MM.1S (cell line): ENCODE data around the gene GBA2.

Experiments used
- DNase-seq: peaks from one replicate; pipeline ENCODE4 v3.0.0-alpha.2; 2015
- H2AFZ ChIP-seq: fragments of 300-600 bp; sonication (generic); 2 replicates; pipeline ENCODE4 v1.6.0; 2016; ENCODE audit warnings: antibody characterized with exemption, low read length
- H3F3A ChIP-seq: fragments of 300-600 bp; sonication (generic); 2 replicates; pipeline ENCODE4 v1.6.1; 2016; ENCODE audit warnings: mild to moderate bottlenecking, antibody characterized with exemption, low read length, moderate library complexity, mixed read lengths; ENCODE audit not compliant: insufficient read depth
- H3K27ac ChIP-seq: fragments of 300-600 bp; sonication (generic); 2 replicates; pipeline ENCODE4 v1.5.1; 2016; ENCODE audit warnings: mild to moderate bottlenecking, low read length
- H3K27me3 ChIP-seq: fragments of 300-600 bp; sonication (generic); replicated peaks from 2 replicates; pipeline ENCODE4 v1.6.0; 2016; ENCODE audit warnings: low read length; ENCODE audit not compliant: insufficient read depth
- H3K36me3 ChIP-seq: fragments of 300-600 bp; sonication (generic); replicated peaks from 2 replicates; pipeline ENCODE4 v1.6.1; 2016; ENCODE audit warnings: mild to moderate bottlenecking, low read length, mixed read lengths; ENCODE audit not compliant: insufficient read depth
- H3K4me1 ChIP-seq: fragments of 300-600 bp; sonication (generic); 2 replicates; pipeline ENCODE4 v1.6.1; 2016; ENCODE audit warnings: low read length, mixed read lengths
- H3K4me2 ChIP-seq: fragments of 300-600 bp; sonication (generic); 2 replicates; pipeline ENCODE4 v1.6.0; 2016; ENCODE audit warnings: low read depth, low read length
- H3K4me3 ChIP-seq: fragments of 300-600 bp; sonication (generic); 2 replicates; pipeline ENCODE4 v1.5.1; 2016; ENCODE audit warnings: low read length, mixed read lengths
- H3K79me2 ChIP-seq: fragments of 300-600 bp; sonication (generic); 2 replicates; pipeline ENCODE4 v1.6.1; 2016; ENCODE audit warnings: mixed run types, low read length, mixed read lengths
- H3K9ac ChIP-seq: fragments of 300-600 bp; sonication (generic); 2 replicates; pipeline ENCODE4 v1.6.1; 2016; ENCODE audit warnings: low read length, mixed read lengths
- H3K9me2 ChIP-seq: fragments of 300-600 bp; sonication (generic); replicated peaks from 2 replicates; pipeline ENCODE4 v1.6.1; 2016; ENCODE audit warnings: mild to moderate bottlenecking, low read length, mixed read lengths; ENCODE audit not compliant: insufficient read depth
- H3K9me3 ChIP-seq: fragments of 300-600 bp; sonication (generic); replicated peaks from 2 replicates; pipeline ENCODE4 v1.6.1; 2016; ENCODE audit warnings: mild to moderate bottlenecking, low read length, mixed read lengths; ENCODE audit not compliant: insufficient read depth
- H4K20me1 ChIP-seq: fragments of 300-600 bp; sonication (generic); 2 replicates; pipeline ENCODE4 v1.6.1; 2016; ENCODE audit warnings: mild to moderate bottlenecking, low read length, moderate library complexity, mixed read lengths; ENCODE audit not compliant: insufficient read depth
- EZH2 ChIP-seq: fragments of 300-600 bp; sonication (generic); optimal IDR thresholded peaks from 2 replicates; pipeline ENCODE3; 2017; ENCODE audit warnings: low read depth, mild to moderate bottlenecking, antibody characterized with exemption, low read length, mixed read lengths
- EZH2phosphoT487 ChIP-seq: fragments of 300-600 bp; sonication (generic); IDR thresholded peaks from 2 replicates; pipeline ENCODE4 v1.6.1; 2018; ENCODE audit warnings: antibody characterized with exemption, low read length
- TF ChIP-seq, protein P1 (sequence below): fragments of 300-600 bp; sonication (generic); IDR thresholded peaks from 2 replicates; pipeline ENCODE4 v1.5.1; 2016; ENCODE audit warnings: antibody characterized with exemption, low read length, mixed read lengths

The GBA2 gene

DNA sequence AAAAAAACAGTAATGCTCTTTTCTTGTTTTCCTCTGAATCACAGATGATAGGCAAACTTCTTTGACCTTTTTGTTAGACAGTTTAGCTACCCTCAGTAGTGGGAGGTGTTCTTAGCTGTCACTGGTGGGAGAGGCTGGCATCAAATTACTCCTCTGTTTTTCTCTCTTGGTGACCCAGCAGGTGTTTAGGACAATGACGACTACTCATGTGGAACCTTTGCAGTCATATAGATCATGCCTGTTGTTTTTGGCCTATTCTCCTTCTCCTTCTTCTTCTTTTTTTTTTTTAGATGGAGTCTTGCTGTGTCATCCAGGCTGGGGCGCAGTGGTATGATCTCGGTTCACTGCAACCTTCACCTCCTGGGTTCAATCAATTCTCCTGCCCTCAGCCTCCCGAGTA lies 27.0 kb upstream of the GBA2 start:
- Histone ChIP-seq H3K9me3 (no peaks in the 10 kb centered on the region), H3K27ac (no peak overlapping the region), H3K9ac (no peak overlapping the region), H3K4me2 (no peak overlapping the region), H3K4me1 (no peaks in the 10 kb centered on the region), H3K36me3 (no peaks in the 10 kb centered on the region), H3K79me2 (no peaks in the 10 kb centered on the region), H3K4me3 (no peak overlapping the region), H3F3A (no peaks in the 10 kb centered on the region), H2AFZ (no peak overlapping the region), H3K9me2 (no peaks in the 10 kb centered on the region), H4K20me1 (no peaks in the 10 kb centered on the region), H3K27me3 (no peaks in the 10 kb centered on the region)
- no peak for DNase-seq
- TF ChIP-seq EZH2phosphoT487 = no peak
- no peak for TF ChIP-seq EZH2
- TF ChIP-seq, protein P1, sequence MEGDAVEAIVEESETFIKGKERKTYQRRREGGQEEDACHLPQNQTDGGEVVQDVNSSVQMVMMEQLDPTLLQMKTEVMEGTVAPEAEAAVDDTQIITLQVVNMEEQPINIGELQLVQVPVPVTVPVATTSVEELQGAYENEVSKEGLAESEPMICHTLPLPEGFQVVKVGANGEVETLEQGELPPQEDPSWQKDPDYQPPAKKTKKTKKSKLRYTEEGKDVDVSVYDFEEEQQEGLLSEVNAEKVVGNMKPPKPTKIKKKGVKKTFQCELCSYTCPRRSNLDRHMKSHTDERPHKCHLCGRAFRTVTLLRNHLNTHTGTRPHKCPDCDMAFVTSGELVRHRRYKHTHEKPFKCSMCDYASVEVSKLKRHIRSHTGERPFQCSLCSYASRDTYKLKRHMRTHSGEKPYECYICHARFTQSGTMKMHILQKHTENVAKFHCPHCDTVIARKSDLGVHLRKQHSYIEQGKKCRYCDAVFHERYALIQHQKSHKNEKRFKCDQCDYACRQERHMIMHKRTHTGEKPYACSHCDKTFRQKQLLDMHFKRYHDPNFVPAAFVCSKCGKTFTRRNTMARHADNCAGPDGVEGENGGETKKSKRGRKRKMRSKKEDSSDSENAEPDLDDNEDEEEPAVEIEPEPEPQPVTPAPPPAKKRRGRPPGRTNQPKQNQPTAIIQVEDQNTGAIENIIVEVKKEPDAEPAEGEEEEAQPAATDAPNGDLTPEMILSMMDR = no peak

DNA sequence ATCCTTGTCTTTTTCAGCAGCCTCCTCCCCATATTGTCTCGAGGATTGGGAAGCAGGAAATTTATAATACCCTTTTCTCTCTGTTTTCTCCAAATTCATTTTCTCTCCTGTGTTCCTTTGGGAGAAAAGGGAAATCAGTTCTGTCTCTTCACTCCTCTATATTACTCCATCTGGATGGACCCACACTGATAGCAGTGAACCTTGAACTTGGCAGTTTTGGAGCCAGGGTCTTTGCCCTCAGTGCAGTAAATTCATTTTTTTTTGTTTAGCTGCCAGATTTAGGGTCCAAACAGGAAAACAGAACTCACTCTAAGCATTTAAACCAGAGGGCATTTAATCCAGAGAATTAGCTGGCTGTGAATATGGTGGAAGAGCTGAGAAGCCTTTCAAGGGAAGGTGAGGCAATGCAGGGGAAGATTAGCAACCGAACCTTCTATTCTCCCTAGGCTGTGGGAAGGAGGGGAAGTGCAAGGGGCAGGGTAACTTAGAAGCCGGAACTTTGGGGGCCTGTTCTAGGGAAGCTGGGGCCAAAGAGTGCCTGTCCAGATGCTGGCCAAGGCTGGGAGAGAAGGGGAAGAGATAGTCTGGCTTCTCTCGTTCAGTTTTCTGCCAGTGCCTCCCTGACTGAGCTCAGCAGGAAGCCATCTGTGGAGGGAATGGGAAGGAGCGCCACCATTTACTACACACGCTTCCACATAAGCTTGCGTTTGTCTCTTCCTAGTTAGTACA lies 26.0 kb upstream of the GBA2 start:
- DNase-seq = no peak
- H3K27ac ChIP-seq = no peak overlapping the region

DNA sequence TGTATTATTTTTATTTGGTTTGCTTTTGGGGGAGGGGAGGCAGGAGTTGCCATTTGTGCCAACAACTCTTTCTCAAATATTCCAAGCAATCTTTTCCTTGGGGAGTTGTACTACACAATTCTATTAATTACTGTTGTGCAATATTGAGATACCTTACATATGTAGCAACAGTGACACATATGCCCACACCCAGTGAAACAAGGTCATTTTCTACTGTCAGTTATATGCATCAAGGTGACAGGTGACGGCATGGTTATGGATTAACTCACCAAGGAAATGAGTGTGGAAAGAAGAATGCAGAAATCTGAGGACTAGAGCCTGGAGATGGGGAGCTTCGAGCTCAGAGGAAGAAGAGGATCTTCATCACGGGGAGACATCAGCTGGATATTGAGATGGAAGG lies 22.9 kb upstream of the GBA2 start:
- no peak for TF ChIP-seq EZH2phosphoT487
- TF ChIP-seq, protein P1 = no peak
- TF ChIP-seq EZH2 = no peak
- Histone ChIP-seq H3F3A (no peaks in the 10 kb centered on the region), H3K36me3 (no peaks in the 10 kb centered on the region), H3K4me1 (no peaks in the 10 kb centered on the region), H2AFZ (no peak overlapping the region), H3K79me2 (peaks cover 12% of the 10 kb centered on the region; the same call in 1 of the 2 replicates), H3K9me2 (no peaks in the 10 kb centered on the region), H3K27ac (no peak overlapping the region), H3K27me3 (no peaks in the 10 kb centered on the region), H3K4me3 (no peak overlapping the region), H3K4me2 (no peak overlapping the region), H4K20me1 (no peaks in the 10 kb centered on the region), H3K9me3 (no peaks in the 10 kb centered on the region), H3K9ac (no peak overlapping the region)
- DNase-seq = no peak

More for the DNA sequence above, 26.0 kb upstream of the GBA2 start:
- no peak overlapping the region for H3K9ac ChIP-seq
- H3K4me1 ChIP-seq = no peaks in the 10 kb centered on the region
- H3K27me3 ChIP-seq = no peaks in the 10 kb centered on the region
- no peaks in the 10 kb centered on the region for H3K9me2 ChIP-seq
- TF ChIP-seq, protein P1 = no peak
- TF ChIP-seq EZH2 = no peak
- TF ChIP-seq EZH2phosphoT487 = no peak
- H3F3A ChIP-seq = no peaks in the 10 kb centered on the region
- H3K9me3 ChIP-seq = no peaks in the 10 kb centered on the region
- H3K79me2 ChIP-seq = no peaks in the 10 kb centered on the region
- no peaks in the 10 kb centered on the region for H4K20me1 ChIP-seq
- H3K4me3 ChIP-seq = no peak overlapping the region
- no peak overlapping the region for H2AFZ ChIP-seq
- H3K4me2 ChIP-seq = no peak overlapping the region
- H3K36me3 ChIP-seq = no peaks in the 10 kb centered on the region
